ENCODE results near the gene B4GALT4. TPM values are rescaled to one million over a fixed set of nuclear protein-coding genes. Genes with fewer than 3 reads are reported as not detected.

The B4GALT4 gene
- total and polyA plus RNA-seq, 9 donors, result 14.4 to 26.6 (median 23.7) TPM

GRCh38 chr3:119229190-119229589, 11.5 kb downstream of the B4GALT4 start:
- H3K27me3 ChIP-seq, result peaks cover 3% of the 10 kb centered on the region
- WGBS, 3 donors, result 70 to 97% (median 90%) methylated on average over 7 of the region's 7 CpGs
- intact Hi-C loops (cut with DNase I), result no loop called here
- no peaks in the 10 kb centered on the region for H3K36me3 ChIP-seq
- no peak overlapping the region for H3K27ac ChIP-seq
- H3K9me3 ChIP-seq, result no peaks in the 10 kb centered on the region
- no peak for TF ChIP-seq CTCF (IDR thresholded peaks at IDR 0.05)
- TF ChIP-seq POLR2A (IDR thresholded peaks at IDR 0.05), result no peak
- TF ChIP-seq EP300 (IDR thresholded peaks at IDR 0.05), result no peak
- no peak for DNase-seq
- no peak overlapping the region for H3K4me3 ChIP-seq
- H3K4me1 ChIP-seq (ENCODE audit: insufficient read depth), result no peaks in the 10 kb centered on the region

- H3K4me3 ChIP-seq, result no peak overlapping the region
- intact Hi-C loops (cut with DNase I), result no loop called here
- peaks cover 3% of the 10 kb centered on the region for H3K27me3 ChIP-seq
- H3K27ac ChIP-seq, result no peak overlapping the region
- H3K9me3 ChIP-seq, result no peaks in the 10 kb centered on the region
- DNase-seq, result no peak
- no peaks in the 10 kb centered on the region for H3K4me1 ChIP-seq (ENCODE audit: insufficient read depth)
- WGBS, 3 donors, result 94 to 97% (median 96%) methylated on average over 2 of the region's 2 CpGs
- TF ChIP-seq POLR2A (IDR thresholded peaks at IDR 0.05) (no peak), CTCF (IDR thresholded peaks at IDR 0.05) (no peak), EP300 (IDR thresholded peaks at IDR 0.05) (no peak)
- no peaks in the 10 kb centered on the region for H3K36me3 ChIP-seq
These were observed 12.1 kb downstream of the B4GALT4 start for GRCh38 chr3:119228373-119229145.

- TF ChIP-seq POLR2A (IDR thresholded peaks at IDR 0.05) (no peak), EP300 (IDR thresholded peaks at IDR 0.05) (no peak), CTCF (IDR thresholded peaks at IDR 0.05) (no peak)
- no peak for DNase-seq
- Histone ChIP-seq H3K4me1 (ENCODE audit: insufficient read depth) (no peaks in the 10 kb centered on the region), H3K27me3 (peaks cover 3% of the 10 kb centered on the region), H3K9me3 (no peaks in the 10 kb centered on the region), H3K4me3 (no peak overlapping the region), H3K27ac (no peak overlapping the region), H3K36me3 (no peaks in the 10 kb centered on the region)
- intact Hi-C loops (cut with DNase I), result no loop called here
- 56 to 63% (median 61%) methylated on average over 6 of the region's 6 CpGs for WGBS, 3 donors
These were observed 13.4 kb downstream of the B4GALT4 start for GRCh38 chr3:119227070-119227850.

GRCh38 chr3:119225121-119225520, 15.6 kb downstream of the B4GALT4 start:
- H3K4me3 ChIP-seq, result no peak overlapping the region
- no peak for DNase-seq
- H3K36me3 ChIP-seq, result no peaks in the 10 kb centered on the region
- H3K27ac ChIP-seq, result no peak overlapping the region
- WGBS, 3 donors, result 34 to 48% (median 45%) methylated on average over 3 of the region's 3 CpGs
- intact Hi-C loops (cut with DNase I), result no loop called here
- H3K27me3 ChIP-seq, result peaks cover 3% of the 10 kb centered on the region
- H3K4me1 ChIP-seq (ENCODE audit: insufficient read depth), result no peaks in the 10 kb centered on the region
- TF ChIP-seq POLR2A (IDR thresholded peaks at IDR 0.05), result no peak
- TF ChIP-seq EP300 (IDR thresholded peaks at IDR 0.05), result no peak
- no peak for TF ChIP-seq CTCF (IDR thresholded peaks at IDR 0.05)
- no peaks in the 10 kb centered on the region for H3K9me3 ChIP-seq
